Esophagus squamous epithelium (tissue), 4 donors: Measurements from ENCODE around the gene ICAM2.

ENCODE experiments used
- CTCF ChIP-seq, 6 experiments: fragments of 450-650 bp in 4 of 6; fragments of 200-600 bp in 2 of 6; sonication (generic) in 2 of 6; IDR thresholded peaks; one replicate each; pipeline ENCODE4 v1.5.1; 2016 to 2019; ENCODE audit warnings: antibody characterized with exemption in 6 of 6, mild to moderate bottlenecking in 4 of 6, moderate library complexity in 4 of 6
- POLR2A ChIP-seq, 4 donors: fragments of 450-650 bp; IDR thresholded peaks; one replicate each; pipeline ENCODE4 v1.6.1; 2017; ENCODE audit warnings: antibody characterized with exemption in 4 of 4, mild to moderate bottlenecking in 4 of 4, moderate library complexity in 3 of 4

- TF ChIP-seq CTCF (IDR thresholded peaks at IDR 0.05), result no peak
- no peak for TF ChIP-seq POLR2A (IDR thresholded peaks at IDR 0.05)
Observed at GRCh38 chr17:63955232-63955631, 65.2 kb downstream of the ICAM2 start.
